Lung (tissue), 12 donors: ENCODE measurements around the gene IFITM1. TPM values are rescaled to one million over a fixed set of nuclear protein-coding genes. Genes with fewer than 3 reads are reported as not detected.
A peak's percentile ranks its signal among the peaks of the same experiment; 100 is the strongest.
"Not testable (repeated sequence)": the region's sequence is repeated elsewhere in the genome, so short reads cannot be mapped to it uniquely, and the experiment has no call there.

Experiments
- ATAC-seq: fragments of 200-7000 bp; cut with Tn5 transposase; one replicate; pipeline ENCODE4 v1.9.1; 2020; ENCODE audit warnings: moderate number of reproducible peaks; ENCODE audit not compliant: insufficient read depth, low FRiP score
- DNase-seq, 3 donors: peaks; one replicate each; pipeline ENCODE4 v3.0.0-alpha.2; 2013 to 2017
- H3K27ac ChIP-seq, 2 donors: one replicate each; pipeline ENCODE4 v1.5.1; 2013; ENCODE audit warnings: mild to moderate bottlenecking in 2 of 2, moderate library complexity in 2 of 2, control low read depth in 1 of 2, inconsistent platforms in 1 of 2, low read depth in 1 of 2, low read length in 1 of 2
- H3K27me3 ChIP-seq, 3 donors: one replicate each; pipeline ENCODE4 v1.5.1; 2013; ENCODE audit warnings: low read length in 2 of 3; ENCODE audit not compliant: control insufficient read depth in 3 of 3, insufficient read depth in 3 of 3
- H3K36me3 ChIP-seq, 4 donors: one replicate each; pipeline ENCODE4 v1.5.1; 2013; ENCODE audit warnings: low read length in 4 of 4, mild to moderate bottlenecking in 1 of 4, moderate library complexity in 1 of 4; ENCODE audit not compliant: control insufficient read depth in 4 of 4, insufficient read depth in 4 of 4
- H3K4me1 ChIP-seq, 5 donors: one replicate each; pipeline ENCODE4 v1.5.1; 2013; ENCODE audit warnings: low read length in 5 of 5, mild to moderate bottlenecking in 2 of 5, moderate library complexity in 1 of 5; ENCODE audit not compliant: control insufficient read depth in 5 of 5, insufficient read depth in 5 of 5
- H3K4me3 ChIP-seq: one replicate; pipeline ENCODE4 v1.5.1; 2013; ENCODE audit warnings: mild to moderate bottlenecking, control low read depth, moderate library complexity
- H3K9ac ChIP-seq, 2 donors: one replicate each; pipeline ENCODE4 v1.5.1; 2013; ENCODE audit warnings: low read length in 2 of 2, control low read depth in 1 of 2; ENCODE audit not compliant: insufficient read depth in 1 of 2
- H3K9me3 ChIP-seq, 4 donors: one replicate each; pipeline ENCODE4 v1.5.1; 2013; ENCODE audit warnings: low read length in 3 of 4, mild to moderate bottlenecking in 1 of 4, moderate library complexity in 1 of 4; ENCODE audit not compliant: control insufficient read depth in 4 of 4, insufficient read depth in 3 of 4
- WGBS, 2 donors: extraction: QIAGEN DNeasy Blood & Tissue Kit; methylation state at CpG; one replicate each; pipeline ENCODE4 v1.1.7; 2013; 5-methylcytosine and 5-hydroxymethylcytosine counted together
- polyA plus RNA-seq, 2 donors: library from polyadenylated mRNA; stranded (reverse); fragments of 200-250 nt; gene quantifications; one replicate each; pipeline ENCODE4 v1.2.1, GENCODE V29; 2013
- total RNA-seq, 2 donors: library from RNA; depleted of rRNA in 1 of 2; stranded (reverse); fragments of >200 nt in 1 of 2; gene quantifications; one replicate each; pipeline ENCODE4 v1.2.1, GENCODE V29; 2014 to 2021
- TF ChIP-seq, protein P1 (sequence below): IDR thresholded peaks from 2 replicates; pipeline ENCODE4 v1.5.1; 2012; ENCODE audit warnings: mild to moderate bottlenecking; ENCODE audit errors: control extremely low read depth, extremely low read depth
- donor health status: control.
- donor health status: control.
- donor health status: Bipolar disorder and iron deficiency.
- donor health status: healthy.
- donor health status: DM: yes; HTN: yes; CAD: no.

The IFITM1 gene
- total and polyA plus RNA-seq, 4 donors = 53.3 to 531 (median 189) TPM

DNA sequence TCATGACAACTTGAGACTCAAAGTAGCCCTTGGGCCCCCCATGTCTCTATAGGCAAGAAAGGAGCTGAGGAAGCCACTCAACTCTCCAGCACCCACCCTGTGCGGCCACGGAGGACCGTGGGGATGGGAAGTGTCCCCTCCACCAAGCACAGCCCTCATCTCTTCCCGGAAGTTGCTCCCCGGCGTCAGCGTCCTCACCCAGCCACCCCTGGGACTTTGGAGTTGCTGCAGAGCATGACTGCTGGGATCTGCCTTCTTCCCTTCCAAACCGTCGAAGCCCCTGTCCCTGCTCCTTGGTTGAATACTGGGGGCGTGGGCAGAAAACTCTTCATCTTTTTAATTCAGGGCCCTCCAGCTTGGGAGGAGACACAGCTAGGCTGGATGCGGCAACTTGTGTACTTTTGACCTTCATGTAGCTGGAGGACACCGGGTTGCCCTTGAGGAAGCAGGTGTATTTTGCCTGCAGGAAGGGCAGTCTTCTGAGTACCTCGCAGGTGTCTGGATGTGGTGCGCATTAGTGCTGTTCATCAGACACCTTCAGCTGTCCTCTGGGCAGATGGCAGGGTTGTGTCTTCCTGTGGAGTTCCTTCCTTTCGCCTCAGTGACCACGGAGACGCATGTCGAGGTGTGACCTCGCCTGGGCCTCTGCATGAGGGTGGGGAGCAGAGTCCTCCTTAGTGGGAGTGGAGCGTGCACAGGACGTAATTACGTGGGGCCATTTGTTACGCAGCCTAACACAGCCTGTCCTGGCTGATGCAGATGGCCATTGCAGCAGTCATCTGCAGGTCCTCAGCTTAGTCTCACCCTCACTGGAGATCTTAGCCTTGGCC is 19.0 kb downstream of the IFITM1 start:
- Histone ChIP-seq H3K9me3 (peaks cover 0 to 3% (median 0%) of the 10 kb centered on the region in 4 donors), H3K36me3 (no peaks in the 10 kb centered on the region), H3K4me3 (no peak overlapping the region), H3K9ac (no peak overlapping the region), H3K27ac (no peak overlapping the region), H3K27me3 (no peaks in the 10 kb centered on the region), H3K4me1 (peaks cover 0 to 30% (median 11%) of the 10 kb centered on the region in 5 donors)
- 85 to 90% methylated on average over 23 of the region's 23 CpGs for WGBS, 2 donors
- ATAC-seq (no peak), DNase-seq (no peak)
- TF ChIP-seq, protein P1, sequence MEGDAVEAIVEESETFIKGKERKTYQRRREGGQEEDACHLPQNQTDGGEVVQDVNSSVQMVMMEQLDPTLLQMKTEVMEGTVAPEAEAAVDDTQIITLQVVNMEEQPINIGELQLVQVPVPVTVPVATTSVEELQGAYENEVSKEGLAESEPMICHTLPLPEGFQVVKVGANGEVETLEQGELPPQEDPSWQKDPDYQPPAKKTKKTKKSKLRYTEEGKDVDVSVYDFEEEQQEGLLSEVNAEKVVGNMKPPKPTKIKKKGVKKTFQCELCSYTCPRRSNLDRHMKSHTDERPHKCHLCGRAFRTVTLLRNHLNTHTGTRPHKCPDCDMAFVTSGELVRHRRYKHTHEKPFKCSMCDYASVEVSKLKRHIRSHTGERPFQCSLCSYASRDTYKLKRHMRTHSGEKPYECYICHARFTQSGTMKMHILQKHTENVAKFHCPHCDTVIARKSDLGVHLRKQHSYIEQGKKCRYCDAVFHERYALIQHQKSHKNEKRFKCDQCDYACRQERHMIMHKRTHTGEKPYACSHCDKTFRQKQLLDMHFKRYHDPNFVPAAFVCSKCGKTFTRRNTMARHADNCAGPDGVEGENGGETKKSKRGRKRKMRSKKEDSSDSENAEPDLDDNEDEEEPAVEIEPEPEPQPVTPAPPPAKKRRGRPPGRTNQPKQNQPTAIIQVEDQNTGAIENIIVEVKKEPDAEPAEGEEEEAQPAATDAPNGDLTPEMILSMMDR = no peak

DNA sequence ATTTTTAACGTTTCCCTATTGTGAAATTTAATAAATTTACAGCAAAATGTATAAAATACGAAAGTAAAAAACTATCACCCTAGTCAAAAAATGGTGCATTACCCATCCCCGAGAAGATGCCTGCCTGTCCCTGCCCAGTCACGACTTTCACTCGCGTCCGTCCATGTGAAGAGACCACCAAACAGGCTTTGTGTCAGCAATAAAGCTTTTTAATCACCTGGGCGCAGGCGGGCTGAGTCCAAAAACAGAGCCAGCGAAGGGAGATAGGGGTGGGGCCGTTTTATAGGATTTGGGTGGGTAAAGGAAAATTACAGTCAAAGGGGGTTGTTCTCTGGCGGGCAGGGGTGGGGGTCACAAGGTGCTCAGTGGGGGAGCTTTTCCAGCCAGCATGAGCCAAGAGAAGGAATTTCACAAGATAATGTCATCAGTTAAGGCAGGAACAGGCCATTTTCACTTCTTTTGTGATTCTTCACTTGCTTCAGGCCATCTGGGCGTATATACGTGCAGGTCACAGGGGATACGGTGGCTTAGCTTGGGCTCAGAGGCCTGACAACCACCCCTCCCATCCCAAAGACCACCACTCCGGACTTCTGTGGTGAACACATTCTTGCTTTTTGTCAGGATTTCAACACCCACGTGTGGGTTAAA is 19.9 kb downstream of the IFITM1 start:
- not testable (repeated sequence) for ATAC-seq, H3K36me3 ChIP-seq, H3K27me3 ChIP-seq, H3K9me3 ChIP-seq, DNase-seq, H3K4me3 ChIP-seq
- Histone ChIP-seq H3K4me1 (peaks cover 0 to 25% (median 11%) of the 10 kb centered on the region in 5 donors), H3K9ac (peak overlapping the region in 1 of 2 donors; percentile 1), H3K27ac (peak overlapping the region in 1 of 2 donors; percentile 74)
- WGBS, 2 donors = 88% methylated on average over 17 of the region's 17 CpGs

DNA sequence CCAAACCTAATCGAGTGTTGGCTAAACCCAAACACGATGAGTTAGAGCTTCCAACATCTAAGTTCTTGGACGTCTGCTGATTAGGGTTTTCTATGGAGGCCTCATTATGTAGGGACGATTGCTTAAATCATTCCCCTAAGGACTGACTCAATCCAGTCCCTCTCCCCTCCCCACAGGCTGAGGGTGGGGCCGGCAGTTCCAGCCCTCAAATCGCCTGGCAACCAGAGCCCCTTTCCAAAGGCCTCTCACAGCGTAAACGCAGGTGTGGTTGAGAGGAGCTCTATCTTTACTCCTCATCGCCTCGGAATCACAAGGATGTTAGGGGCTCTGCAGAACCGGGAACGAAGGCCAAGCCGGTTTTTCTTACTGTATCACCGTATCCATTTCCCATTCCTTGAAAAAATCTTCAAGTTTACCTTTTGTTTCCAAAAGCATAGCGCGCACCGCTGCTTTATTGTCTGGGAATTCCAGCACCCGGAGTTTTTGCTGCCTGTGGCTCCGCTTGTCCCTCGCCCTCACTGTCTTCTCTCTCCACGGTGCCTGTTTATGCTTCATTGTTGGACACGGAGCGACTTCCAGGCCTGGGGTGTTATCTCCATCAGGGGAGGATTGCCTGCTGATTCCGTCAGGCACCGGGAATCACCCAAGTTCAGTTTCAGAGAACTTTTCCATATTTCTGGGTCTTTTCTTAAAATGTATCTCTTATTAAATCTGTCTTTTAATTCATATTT is 20.6 kb downstream of the IFITM1 start:
- no peak for ATAC-seq

More for the DNA sequence above, 20.6 kb downstream of the IFITM1 start:
- Histone ChIP-seq H3K36me3 (no peaks in the 10 kb centered on the region), H3K27ac (peak overlapping the region in 1 of 2 donors; percentile 74), H3K27me3 (no peaks in the 10 kb centered on the region), H3K4me3 (no peak overlapping the region), H3K9me3 (peaks cover 0 to 3% (median 0%) of the 10 kb centered on the region in 4 donors), H3K9ac (peak overlapping the region in 1 of 2 donors; percentile 1), H3K4me1 (peaks cover 0 to 25% (median 11%) of the 10 kb centered on the region in 5 donors)
- TF ChIP-seq, protein P1 = no peak
- WGBS, 2 donors = 70 to 75% methylated on average over 25 of the region's 25 CpGs
- DNase-seq = peak in 2 of 3 donors; percentile 50 to 63
